B cell (primary cell): ENCODE data around the gene TMC1.

Experiments used
- CTCF ChIP-seq: fragments of 200-600 bp; IDR thresholded peaks from one replicate; pipeline ENCODE4 v1.8.0; 2022; ENCODE audit warnings: antibody characterized with exemption, mild to moderate bottlenecking
- EZH2 ChIP-seq: IDR thresholded peaks from 2 replicates; pipeline ENCODE4 v1.6.1; 2012; ENCODE audit warnings: borderline replicate concordance, low read depth, mild to moderate bottlenecking, moderate library complexity, low read length; ENCODE audit not compliant: insufficient read depth, poor library complexity, severe bottlenecking

GRCh38 chr9:72743836-72744235 is 222.4 kb downstream of the TMC1 start:
- TF ChIP-seq CTCF: no peak
- no peak for TF ChIP-seq EZH2
